ENCODE measurements around the gene RXRA.

Gene RXRA

GRCh38 chr9:134477342-134477925, 151.2 kb downstream of the RXRA start:
- DNase-seq: no peak

GRCh38 chr9:134477927-134478326, 151.7 kb downstream of the RXRA start:
- no peak for DNase-seq

- no peak for DNase-seq
Measured at GRCh38 chr9:134481762-134482161, 155.5 kb downstream of the RXRA start.

- DNase-seq: no peak
Measured at GRCh38 chr9:134482226-134482625, 156.0 kb downstream of the RXRA start.

GRCh38 chr9:134483361-134484184, 157.3 kb downstream of the RXRA start:
- no peak for DNase-seq

GRCh38 chr9:134484479-134484878, 158.2 kb downstream of the RXRA start:
- DNase-seq: no peak

- DNase-seq: no peak
Measured at GRCh38 chr9:134485653-134486052, 159.4 kb downstream of the RXRA start.

- DNase-seq: no peak
Measured at GRCh38 chr9:134486143-134486591, 159.9 kb downstream of the RXRA start.

GRCh38 chr9:134486596-134486995, 160.3 kb downstream of the RXRA start:
- no peak for DNase-seq
